Epithelial cell of prostate (primary cell): ENCODE results near the gene SNRPD3.

ENCODE experiments used
- DNase-seq: peaks from one replicate; pipeline ENCODE4 v3.0.0-alpha.2; 2011; ENCODE audit warnings: low read depth, low spot score
- H3K27ac ChIP-seq: fragments of 450-650 bp; 2 replicates; pipeline ENCODE4 v1.5.1; 2017; ENCODE audit warnings: mild to moderate bottlenecking

SNRPD3 gene

GRCh38 chr22:24555165-24556039, at the start of gene SNRPD3:
Gene SNRPD3, plus strand, starts transcription at chr22:24555999. Its CDS starts 1,676 bp downstream, at chr22:24557675.
- peak within 1 kb of the TSS; percentile 88 for H3K27ac ChIP-seq
- DNase-seq = peak; percentile 90

- no peak for DNase-seq
- no peak overlapping the region for H3K27ac ChIP-seq
Measured at GRCh38 chr22:24506802-24507438, 48.9 kb upstream of the SNRPD3 start.

- no peak for DNase-seq
- H3K27ac ChIP-seq = no peak overlapping the region
Measured at GRCh38 chr22:24507716-24508115, 48.1 kb upstream of the SNRPD3 start.

GRCh38 chr22:24510637-24511625, 44.9 kb upstream of the SNRPD3 start:
- H3K27ac ChIP-seq = no peak overlapping the region
- DNase-seq = no peak

- no peak overlapping the region for H3K27ac ChIP-seq
- no peak for DNase-seq
Measured at GRCh38 chr22:24512043-24512442, 43.8 kb upstream of the SNRPD3 start.

- DNase-seq = no peak
- no peak overlapping the region for H3K27ac ChIP-seq
Measured at GRCh38 chr22:24513378-24514240, 42.2 kb upstream of the SNRPD3 start.

GRCh38 chr22:24514241-24515026, 41.4 kb upstream of the SNRPD3 start:
- no peak overlapping the region for H3K27ac ChIP-seq
- no peak for DNase-seq

- DNase-seq = no peak
- no peak overlapping the region for H3K27ac ChIP-seq
Measured at GRCh38 chr22:24515027-24515338, 40.8 kb upstream of the SNRPD3 start.

- H3K27ac ChIP-seq = no peak overlapping the region
- no peak for DNase-seq
Measured at GRCh38 chr22:24516301-24516737, 39.5 kb upstream of the SNRPD3 start.

- H3K27ac ChIP-seq = no peak overlapping the region
- DNase-seq = no peak
Measured at GRCh38 chr22:24517446-24517845, 38.4 kb upstream of the SNRPD3 start.

- DNase-seq = no peak
- H3K27ac ChIP-seq = no peak overlapping the region
Measured at GRCh38 chr22:24518228-24518627, 37.6 kb upstream of the SNRPD3 start.

GRCh38 chr22:24518771-24519485, 36.9 kb upstream of the SNRPD3 start:
- H3K27ac ChIP-seq = no peak overlapping the region
- DNase-seq = no peak

- no peak overlapping the region for H3K27ac ChIP-seq
- DNase-seq = no peak
Measured at GRCh38 chr22:24519496-24519895, 36.3 kb upstream of the SNRPD3 start.

- no peak overlapping the region for H3K27ac ChIP-seq
- DNase-seq = peak; percentile 54
Measured at GRCh38 chr22:24521791-24522245, 34.0 kb upstream of the SNRPD3 start.

- H3K27ac ChIP-seq = no peak overlapping the region
- DNase-seq = no peak
Measured at GRCh38 chr22:24523873-24524272, 31.9 kb upstream of the SNRPD3 start.

- H3K27ac ChIP-seq = no peak overlapping the region
- no peak for DNase-seq
Measured at GRCh38 chr22:24525416-24526037, 30.3 kb upstream of the SNRPD3 start.

- DNase-seq = no peak
- H3K27ac ChIP-seq = no peak overlapping the region
Measured at GRCh38 chr22:24526191-24526590, 29.6 kb upstream of the SNRPD3 start.

- H3K27ac ChIP-seq = no peak overlapping the region
- no peak for DNase-seq
Measured at GRCh38 chr22:24529898-24530297, 25.9 kb upstream of the SNRPD3 start.
